GM12878 (cell line): Measurements from ENCODE around the gene VSIG10L2. TPM values are rescaled to one million over a fixed set of nuclear protein-coding genes. Genes with fewer than 3 reads are reported as not detected.
A peak's percentile ranks its signal among the peaks of the same experiment; 100 is the strongest.

Experiments
- ATAC-seq: fragments of 200-7000 bp; cut with Tn5 transposase; 3 replicates; pipeline ENCODE4 v1.9.1; 2020; ENCODE audit warnings: mild to moderate bottlenecking, moderate library complexity
- BruUV-seq: library from RNA; stranded (reverse); fragments of 400-500 nt; replicated peaks from 2 replicates; lab custom pipeline; 2021; lab: Mats Ljungman, UMichigan
- CTCF ChIA-PET: fragments of 300-600 bp; sonication (Branson Sonifier 250); formaldehyde crosslinking; extraction: SDS; loops from one replicate; lab custom pipeline; 2021; ENCODE audit warnings: inconsistent platforms; lab: Yijun Ruan, JAX
- POLR2A ChIA-PET: fragments of 350-600 bp; formaldehyde crosslinking; extraction: SDS; loops from one replicate; lab custom pipeline; 2021; ENCODE audit warnings: inconsistent platforms; lab: Charles Lee
- RAD21 ChIA-PET: fragments of 300-600 bp; sonication (Branson Sonifier 250); formaldehyde crosslinking; loops from one replicate; lab custom pipeline; 2023; ENCODE audit warnings: antibody characterized with exemption; ENCODE audit not compliant: unreplicated experiment; lab: Charles Lee
- SMC1A ChIA-PET: fragments of 300-600 bp; sonication (Branson Sonifier 250); formaldehyde crosslinking; loops from one replicate; lab custom pipeline; 2023; ENCODE audit not compliant: unreplicated experiment, uncharacterized antibody; lab: Charles Lee
- DNase-seq: peaks from one replicate; pipeline ENCODE4 v3.0.0-alpha.2; 2011; ENCODE audit warnings: low read depth, low spot score
- FAIRE-seq: peaks from 3 replicates; lab custom pipeline; 2011; peaks lifted over from hg19 to GRCh38; lab: Jason Lieb, UNC
- H2AFZ ChIP-seq: 2 replicates; pipeline ENCODE4 v1.6.0; 2011; ENCODE audit warnings: low read depth, low read length, control low read depth; ENCODE audit not compliant: control insufficient read depth
- H3K27ac ChIP-seq: 2 replicates; pipeline ENCODE4 v1.5.1; 2011; ENCODE audit warnings: control low read depth; ENCODE audit not compliant: control insufficient read depth, insufficient read depth
- H3K27me3 ChIP-seq, 2 experiments: replicated peaks in 1 of 2; 2 replicates each; pipeline versions ENCODE4 v1.6.0 to v1.6.1; 2011; ENCODE audit warnings: low read length in 1 of 2; ENCODE audit not compliant: control insufficient read depth in 2 of 2, insufficient read depth in 2 of 2
- H3K36me3 ChIP-seq, 2 experiments: 2 replicates each; pipeline ENCODE4 v1.5.1; 2011; ENCODE audit warnings: low read length in 1 of 2; ENCODE audit not compliant: control insufficient read depth in 2 of 2, insufficient read depth in 2 of 2
- H3K4me1 ChIP-seq: 2 replicates; pipeline ENCODE4 v1.6.1; 2011; ENCODE audit warnings: mild to moderate bottlenecking, low read length, moderate library complexity, mixed read lengths; ENCODE audit not compliant: control insufficient read depth, insufficient read depth
- H3K4me2 ChIP-seq: 2 replicates; pipeline ENCODE4 v1.6.0; 2011; ENCODE audit warnings: control low read depth; ENCODE audit not compliant: control insufficient read depth, insufficient read depth
- H3K4me3 ChIP-seq: fragments of 200-600 bp; sonication (generic); 2 replicates; pipeline ENCODE4 v1.5.1; 2016
- H3K79me2 ChIP-seq: 2 replicates; pipeline ENCODE4 v1.6.0; 2011; ENCODE audit warnings: low read length; ENCODE audit not compliant: control insufficient read depth, insufficient read depth
- H3K9ac ChIP-seq: 2 replicates; pipeline ENCODE4 v1.8.0; 2011; ENCODE audit warnings: low read length, control low read depth, mixed read lengths; ENCODE audit not compliant: control insufficient read depth, insufficient read depth
- H3K9me3 ChIP-seq: replicated peaks from 3 replicates; pipeline ENCODE4 v1.5.1; 2011; ENCODE audit warnings: mild to moderate bottlenecking, low read length; ENCODE audit not compliant: control insufficient read depth, insufficient read depth
- H4K20me1 ChIP-seq: 2 replicates; pipeline ENCODE4 v1.6.0; 2011; ENCODE audit not compliant: control insufficient read depth, insufficient read depth
- IRF4 ChIP-seq: IDR thresholded peaks from 2 replicates; pipeline ENCODE4 v1.6.1; 2011; ENCODE audit warnings: low read depth, low read length
- NBN ChIP-seq: fragments of 450-650 bp; IDR thresholded peaks from 2 replicates; pipeline ENCODE4 v1.6.1; 2016
- SUZ12 ChIP-seq: fragments of 200-600 bp; sonication (generic); IDR thresholded peaks from one replicate; pipeline ENCODE4 v1.6.1; 2018; ENCODE audit warnings: antibody characterized with exemption, mild to moderate bottlenecking; ENCODE audit not compliant: unreplicated experiment
- TCF7 ChIP-seq: IDR thresholded peaks from 2 replicates; pipeline ENCODE4 v1.6.1; 2014; ENCODE audit warnings: antibody characterized with exemption, borderline replicate concordance
- ZNF592 ChIP-seq: fragments of 450-650 bp; IDR thresholded peaks from 2 replicates; pipeline ENCODE4 v1.6.1; 2017; ENCODE audit warnings: mild to moderate bottlenecking, moderate library complexity
- WGBS: methylation state at CpG from one replicate; pipeline ENCODE4 v1.1.6; 2016; ENCODE audit warnings: low lambda C conversion rate; ENCODE audit not compliant: insufficient replicate concordance, insufficient coverage; ENCODE audit errors: missing lambda C conversion rate; 5-methylcytosine and 5-hydroxymethylcytosine counted together
- in situ Hi-C: fragments of 300-500 bp; cut with MboI; formaldehyde crosslinking; loops from 9 replicates; pipeline ENCODE4 v1.14.3; 2018; ENCODE audit warnings: mixed read lengths
- intact Hi-C: fragments of 100-400 bp; cut with micrococcal nuclease; formaldehyde crosslinking; loops from one replicate; pipeline ENCODE4 v1.14.2; 2022; ENCODE audit not compliant: unreplicated experiment
- polyA plus RNA-seq, 11 experiments: library from polyadenylated mRNA; depleted of rRNA in 4 of 11; unstranded in 6 of 11; stranded (reverse) in 5 of 11; fragments of >200 nt; fragmentation: Nextera tagmentation in 4 of 11; fragmentation: Illumina TruSeq in 1 of 11; extraction: Ambion mirVana in 4 of 11; extraction: Trizol in 1 of 11; gene quantifications; 1 replicate in 1 of 11; 2 replicates in 10 of 11; pipeline versions ENCODE4 v1.2.1 to v1.2.3, GENCODE V29; 2011 to 2016; ENCODE audit warnings: inconsistent platforms in 2 of 11, missing spikeins in 2 of 11, low read depth in 1 of 11
- total RNA-seq, 4 experiments: library from RNA; depleted of rRNA in 3 of 4; stranded (reverse); fragments of >200 nt in 3 of 4; fragmentation: Illumina TruSeq in 1 of 4; extraction: Trizol in 1 of 4; gene quantifications; 2 replicates each; pipeline versions ENCODE4 v1.2.1 to v1.2.3, GENCODE V29; 2013 to 2021

Gene VSIG10L2
- total and polyA plus RNA-seq, 10 of the 15 experiments (the other 5 are each of a cell fraction or from before 2014, with no cell fraction given): 0.02 TPM; not detected in 9

- TF ChIP-seq ZNF592: no peak
Observed at GRCh38 chr11:125999234-125999880, 53.5 kb downstream of the VSIG10L2 start (continued).

- intact Hi-C loops (loop anchor here (5.0 kb wide), 1 partner anchor 50 kb away; no protein-coding TSS in a partner anchor), in situ Hi-C loops (no loop called here)
- Histone ChIP-seq H3K9ac (no peak overlapping the region), H3K27ac (no peak overlapping the region), H3K79me2 (no peaks in the 10 kb centered on the region), H3K4me2 (no peak overlapping the region), H2AFZ (no peak overlapping the region; the same call in 1 of the 2 replicates), H3K27me3 (no peaks in the 10 kb centered on the region), H3K4me3 (no peak overlapping the region), H3K4me1 (no peaks in the 10 kb centered on the region), H3K9me3 (no peaks in the 10 kb centered on the region), H4K20me1 (no peaks in the 10 kb centered on the region), H3K36me3 (no peaks in the 10 kb centered on the region)
- FAIRE-seq (no peak), ATAC-seq (peak; percentile 76), DNase-seq (no peak)
- TF ChIP-seq TCF7 (no peak), NBN (no peak), SUZ12 (no peak), IRF4 (no peak)
- ChIA-PET CTCF (interaction anchor here (0.8 kb wide), 1 partner anchor 17 kb away, joined by 4 read pairs; no protein-coding TSS in a partner anchor), POLR2A (interaction anchor here (0.7 kb wide), 1 partner anchor 18 kb away, joined by 3 read pairs; no protein-coding TSS in a partner anchor), RAD21 (interaction anchor here (1.0 kb wide), 1 partner anchor 14 kb away, joined by 4 read pairs; no protein-coding TSS in a partner anchor), SMC1A (interaction anchor here (1.1 to 2.5 kb wide), 3 partner anchors 15 to 59 kb away, joined by 3 to 6 read pairs (median 3); no protein-coding TSS in a partner anchor)
- 7% methylated on average over 4 of the region's 4 CpGs for WGBS
- no TSS peak for BruUV-seq
Observed at GRCh38 chr11:126002181-126002580, 56.3 kb downstream of the VSIG10L2 start.

Other genes with a start within 250 kb of the VSIG10L2 start
Only the 7 nearest of the 8 such genes appear.
- gene PATE2, start 167.2 kb upstream of the VSIG10L2 start, total RNA-seq (2014; rRNA removed): not detected in 2 replicates
- 0.09 TPM in 1 of 2 replicates, not detected in the other for gene PATE2, start 167.2 kb upstream of the VSIG10L2 start, total RNA-seq (2014; rRNA removed; fragmentation: Illumina TruSeq; extraction: Trizol)
- not detected in 2 replicates for gene PATE2, start 167.2 kb upstream of the VSIG10L2 start, total RNA-seq (2021)
- gene PATE2, start 167.2 kb upstream of the VSIG10L2 start, polyA plus RNA-seq (2011; rRNA removed): 0.04 TPM in 1 of 2 replicates, not detected in the other
- 0.09 TPM in 1 of 2 replicates, not detected in the other for gene PATE2, start 167.2 kb upstream of the VSIG10L2 start, polyA plus RNA-seq (2014; fragmentation: Illumina TruSeq; extraction: Trizol)
- gene PATE2, start 167.2 kb upstream of the VSIG10L2 start, polyA plus RNA-seq (2014; fragmentation: Nextera tagmentation; extraction: Ambion mirVana): not detected
- not detected in 2 replicates for gene PATE2, start 167.2 kb upstream of the VSIG10L2 start, polyA plus RNA-seq (2014; rRNA removed)
- gene PATE2, start 167.2 kb upstream of the VSIG10L2 start, polyA plus RNA-seq (2016; fragmentation: Nextera tagmentation; extraction: Ambion mirVana): not detected
- not detected in 2 replicates for gene PATE3, start 157.9 kb upstream of the VSIG10L2 start, total RNA-seq (2014; rRNA removed)
- gene PATE3, start 157.9 kb upstream of the VSIG10L2 start, total RNA-seq (2014; rRNA removed; fragmentation: Illumina TruSeq; extraction: Trizol): not detected in 2 replicates
- gene PATE3, start 157.9 kb upstream of the VSIG10L2 start, total RNA-seq (2021): not detected in 2 replicates
- not detected in 2 replicates for gene PATE3, start 157.9 kb upstream of the VSIG10L2 start, polyA plus RNA-seq (2011; rRNA removed)
- not detected in 2 replicates for gene PATE3, start 157.9 kb upstream of the VSIG10L2 start, polyA plus RNA-seq (2014; fragmentation: Illumina TruSeq; extraction: Trizol)
- not detected for gene PATE3, start 157.9 kb upstream of the VSIG10L2 start, polyA plus RNA-seq (2014; fragmentation: Nextera tagmentation; extraction: Ambion mirVana)
- not detected in 2 replicates for gene PATE3, start 157.9 kb upstream of the VSIG10L2 start, polyA plus RNA-seq (2014; rRNA removed)
- gene PATE3, start 157.9 kb upstream of the VSIG10L2 start, polyA plus RNA-seq (2016; fragmentation: Nextera tagmentation; extraction: Ambion mirVana): not detected
- gene PATE4, start 112.7 kb upstream of the VSIG10L2 start, total RNA-seq (2014; rRNA removed): not detected in 2 replicates
- gene PATE4, start 112.7 kb upstream of the VSIG10L2 start, total RNA-seq (2014; rRNA removed; fragmentation: Illumina TruSeq; extraction: Trizol): not detected in 2 replicates
- not detected in 2 replicates for gene PATE4, start 112.7 kb upstream of the VSIG10L2 start, total RNA-seq (2021)
- not detected in 2 replicates for gene PATE4, start 112.7 kb upstream of the VSIG10L2 start, polyA plus RNA-seq (2011; rRNA removed)
- not detected in 2 replicates for gene PATE4, start 112.7 kb upstream of the VSIG10L2 start, polyA plus RNA-seq (2014; fragmentation: Illumina TruSeq; extraction: Trizol)
- gene PATE4, start 112.7 kb upstream of the VSIG10L2 start, polyA plus RNA-seq (2014; fragmentation: Nextera tagmentation; extraction: Ambion mirVana): not detected
- gene PATE4, start 112.7 kb upstream of the VSIG10L2 start, polyA plus RNA-seq (2014; rRNA removed): not detected in 2 replicates
- gene PATE4, start 112.7 kb upstream of the VSIG10L2 start, polyA plus RNA-seq (2016; fragmentation: Nextera tagmentation; extraction: Ambion mirVana): under 1 TPM in 1 of 2 experiments, not detected in 1; 0.17 TPM
- gene HYLS1, start 58.4 kb upstream of the VSIG10L2 start, total RNA-seq (2014; rRNA removed): 11.9 and 13.5 TPM in 2 replicates
- 17.6 and 18.6 TPM in 2 replicates for gene HYLS1, start 58.4 kb upstream of the VSIG10L2 start, total RNA-seq (2014; rRNA removed; fragmentation: Illumina TruSeq; extraction: Trizol)
- gene HYLS1, start 58.4 kb upstream of the VSIG10L2 start, total RNA-seq (2021): 11.7 and 11.9 TPM in 2 replicates
- 14.8 and 21.1 TPM in 2 replicates for gene HYLS1, start 58.4 kb upstream of the VSIG10L2 start, polyA plus RNA-seq (2011; rRNA removed)
- gene HYLS1, start 58.4 kb upstream of the VSIG10L2 start, polyA plus RNA-seq (2014; fragmentation: Illumina TruSeq; extraction: Trizol): 18.8 and 20.4 TPM in 2 replicates
- gene HYLS1, start 58.4 kb upstream of the VSIG10L2 start, polyA plus RNA-seq (2014; fragmentation: Nextera tagmentation; extraction: Ambion mirVana): 10 to 100 TPM; 16.7 to 35.1 TPM
- 11.2 and 13.3 TPM in 2 replicates for gene HYLS1, start 58.4 kb upstream of the VSIG10L2 start, polyA plus RNA-seq (2014; rRNA removed)
- 10 to 100 TPM; 18.7 to 21.7 TPM for gene HYLS1, start 58.4 kb upstream of the VSIG10L2 start, polyA plus RNA-seq (2016; fragmentation: Nextera tagmentation; extraction: Ambion mirVana)
- 11.2 and 12.3 TPM in 2 replicates for gene PUS3, start 42.8 kb upstream of the VSIG10L2 start, total RNA-seq (2014; rRNA removed)
- 18.5 and 22.4 TPM in 2 replicates for gene PUS3, start 42.8 kb upstream of the VSIG10L2 start, total RNA-seq (2014; rRNA removed; fragmentation: Illumina TruSeq; extraction: Trizol)
- 11.9 and 12.1 TPM in 2 replicates for gene PUS3, start 42.8 kb upstream of the VSIG10L2 start, total RNA-seq (2021)
- gene PUS3, start 42.8 kb upstream of the VSIG10L2 start, polyA plus RNA-seq (2011; rRNA removed): 10.9 and 15.9 TPM in 2 replicates
- 21.2 and 24.7 TPM in 2 replicates for gene PUS3, start 42.8 kb upstream of the VSIG10L2 start, polyA plus RNA-seq (2014; fragmentation: Illumina TruSeq; extraction: Trizol)
- gene PUS3, start 42.8 kb upstream of the VSIG10L2 start, polyA plus RNA-seq (2014; fragmentation: Nextera tagmentation; extraction: Ambion mirVana): 10 to 100 TPM; 19.2 to 20.3 TPM
- 9.6 and 11.3 TPM in 2 replicates for gene PUS3, start 42.8 kb upstream of the VSIG10L2 start, polyA plus RNA-seq (2014; rRNA removed)
- gene PUS3, start 42.8 kb upstream of the VSIG10L2 start, polyA plus RNA-seq (2016; fragmentation: Nextera tagmentation; extraction: Ambion mirVana): 10 to 100 TPM; 13.3 to 15.2 TPM
- not detected in 2 replicates for gene DDX25, start 41.5 kb upstream of the VSIG10L2 start, total RNA-seq (2014; rRNA removed)
- not detected in 2 replicates for gene DDX25, start 41.5 kb upstream of the VSIG10L2 start, total RNA-seq (2014; rRNA removed; fragmentation: Illumina TruSeq; extraction: Trizol)
- not detected in 2 replicates for gene DDX25, start 41.5 kb upstream of the VSIG10L2 start, total RNA-seq (2021)
- gene DDX25, start 41.5 kb upstream of the VSIG10L2 start, polyA plus RNA-seq (2011; rRNA removed): 0.05 TPM in 1 of 2 replicates, not detected in the other
- 0.13 TPM in 1 of 2 replicates, not detected in the other for gene DDX25, start 41.5 kb upstream of the VSIG10L2 start, polyA plus RNA-seq (2014; fragmentation: Illumina TruSeq; extraction: Trizol)
- not detected for gene DDX25, start 41.5 kb upstream of the VSIG10L2 start, polyA plus RNA-seq (2014; fragmentation: Nextera tagmentation; extraction: Ambion mirVana)
- gene DDX25, start 41.5 kb upstream of the VSIG10L2 start, polyA plus RNA-seq (2014; rRNA removed): not detected in 2 replicates
- gene DDX25, start 41.5 kb upstream of the VSIG10L2 start, polyA plus RNA-seq (2016; fragmentation: Nextera tagmentation; extraction: Ambion mirVana): not detected
- 0.23 and 0.38 TPM in 2 replicates for gene CDON, start 116.8 kb downstream of the VSIG10L2 start, total RNA-seq (2014; rRNA removed)
- gene CDON, start 116.8 kb downstream of the VSIG10L2 start, total RNA-seq (2014; rRNA removed; fragmentation: Illumina TruSeq; extraction: Trizol): 0.28 and 0.45 TPM in 2 replicates
- 0.21 and 0.46 TPM in 2 replicates for gene CDON, start 116.8 kb downstream of the VSIG10L2 start, total RNA-seq (2021)
- gene CDON, start 116.8 kb downstream of the VSIG10L2 start, polyA plus RNA-seq (2011; rRNA removed): 3.2 and 4.2 TPM in 2 replicates
- gene CDON, start 116.8 kb downstream of the VSIG10L2 start, polyA plus RNA-seq (2014; fragmentation: Illumina TruSeq; extraction: Trizol): 0.40 and 0.79 TPM in 2 replicates
- under 1 TPM; 0.07 to 0.21 TPM for gene CDON, start 116.8 kb downstream of the VSIG10L2 start, polyA plus RNA-seq (2014; fragmentation: Nextera tagmentation; extraction: Ambion mirVana)
- gene CDON, start 116.8 kb downstream of the VSIG10L2 start, polyA plus RNA-seq (2014; rRNA removed): 0.27 and 0.31 TPM in 2 replicates
- under 1 TPM; 0.32 to 0.83 TPM for gene CDON, start 116.8 kb downstream of the VSIG10L2 start, polyA plus RNA-seq (2016; fragmentation: Nextera tagmentation; extraction: Ambion mirVana)